ENCODE measurements around the gene MT1E. TPM values are rescaled to one million over a fixed set of nuclear protein-coding genes. Genes with fewer than 3 reads are reported as not detected.

Gene MT1E
- total RNA-seq, 1 experiment from 2014 or later: 25.9 TPM

- no peak overlapping the region for H3K4me2 ChIP-seq (ENCODE audit: insufficient read depth, insufficient read length, low read length)
- no peak overlapping the region for H3K18ac ChIP-seq (ENCODE audit: insufficient read length, low read depth, low read length)
- H2BK12ac ChIP-seq (ENCODE audit: insufficient read length, low read depth, low read length): no peak overlapping the region
- Mint-ChIP-seq H3K9me3 (no peaks in the 10 kb centered on the region), H3K4me1 (peaks cover 27 to 33% of the 10 kb centered on the region in 2 experiments), H3K27ac (no peak overlapping the region), H3K27me3 (ENCODE audit: low read depth) (peaks cover 78% of the 10 kb centered on the region), H3K36me3 (ENCODE audit: insufficient read depth in 1 of 3, low read depth in 3 of 3) (no peaks in the 10 kb centered on the region), H3K4me3 (no peak overlapping the region)
- no peaks in the 10 kb centered on the region for H4K20me1 ChIP-seq (ENCODE audit: control insufficient read depth, insufficient read depth, insufficient read length)
- no peak overlapping the region for H2BK120ac ChIP-seq (ENCODE audit: low read depth, low read length, poor library complexity, severe bottlenecking)
- H3K23ac ChIP-seq (ENCODE audit: insufficient read length, low read depth, low read length): no peak overlapping the region
- TF ChIP-seq CTCF (conservative IDR thresholded peaks at IDR 0.05): no peak
- H3K79me1 ChIP-seq (ENCODE audit: insufficient read depth, low read depth, low read length, poor library complexity, severe bottlenecking): no peaks in the 10 kb centered on the region
- WGBS (ENCODE audit: extremely low coverage, insufficient read length, low lambda C conversion rate): no CpG with 5 or more reads among the region's 4 CpGs
- H2BK5ac ChIP-seq (ENCODE audit: insufficient read length, low read length): no peak overlapping the region
- no peak overlapping the region for H3K14ac ChIP-seq (ENCODE audit: insufficient read depth, low read length)
- no peak overlapping the region for H3K27ac ChIP-seq (ENCODE audit: insufficient read length, low read depth, low read length)
- H3K27me3 ChIP-seq (ENCODE audit: insufficient read depth, low read length): peaks cover 14% of the 10 kb centered on the region; the same call in 1 of the 2 replicates
- H3K4ac ChIP-seq (ENCODE audit: low read depth, low read length): no peak overlapping the region
- H3K9ac ChIP-seq (ENCODE audit: extremely low read depth, insufficient read length, low read length): no peak overlapping the region
- H3K56ac ChIP-seq (ENCODE audit: insufficient read length, low read depth, low read length): no peak overlapping the region
- no peak for DNase-seq
- no peak overlapping the region for H4K8ac ChIP-seq (replicated peaks; ENCODE audit: insufficient read length, low read depth, low read length)
- H3K4me1 ChIP-seq (ENCODE audit: insufficient read depth, low read length): peaks cover 2% of the 10 kb centered on the region; the same call in 1 of the 2 replicates
- H3K23me2 ChIP-seq (ENCODE audit: insufficient read length, low read depth, low read length, poor library complexity, severe bottlenecking): peaks cover 8% of the 10 kb centered on the region
- H2AK5ac ChIP-seq (ENCODE audit: insufficient read length, low read length): no peak overlapping the region
- no peaks in the 10 kb centered on the region for H3K9me3 ChIP-seq (ENCODE audit: control insufficient read depth, low read depth, low read length)
- H3K79me2 ChIP-seq (ENCODE audit: insufficient read depth, low read length): no peaks in the 10 kb centered on the region
- H3T11ph ChIP-seq (ENCODE audit: low read length): no peak overlapping the region
- H4K91ac ChIP-seq (ENCODE audit: insufficient read length, low read depth, low read length): no peak overlapping the region
- no peak overlapping the region for H2AFZ ChIP-seq (ENCODE audit: low read length)
- no peak overlapping the region for H2BK20ac ChIP-seq (ENCODE audit: low read depth, low read length, poor library complexity, severe bottlenecking)
- no peak overlapping the region for H2BK15ac ChIP-seq (ENCODE audit: low read depth, low read length)
- no peak overlapping the region for H4K5ac ChIP-seq (ENCODE audit: insufficient read length, low read depth, low read length)
These were observed 20.6 kb upstream of the MT1E start for GRCh38 chr16:56604966-56605365.

Measured in H9 (cell line).